Measurements from ENCODE around the gene CTRB2.
"Not testable (repeated sequence)": the region's sequence is repeated elsewhere in the genome, so short reads cannot be mapped to it uniquely, and the experiment has no call there.

Gene CTRB2

DNA sequence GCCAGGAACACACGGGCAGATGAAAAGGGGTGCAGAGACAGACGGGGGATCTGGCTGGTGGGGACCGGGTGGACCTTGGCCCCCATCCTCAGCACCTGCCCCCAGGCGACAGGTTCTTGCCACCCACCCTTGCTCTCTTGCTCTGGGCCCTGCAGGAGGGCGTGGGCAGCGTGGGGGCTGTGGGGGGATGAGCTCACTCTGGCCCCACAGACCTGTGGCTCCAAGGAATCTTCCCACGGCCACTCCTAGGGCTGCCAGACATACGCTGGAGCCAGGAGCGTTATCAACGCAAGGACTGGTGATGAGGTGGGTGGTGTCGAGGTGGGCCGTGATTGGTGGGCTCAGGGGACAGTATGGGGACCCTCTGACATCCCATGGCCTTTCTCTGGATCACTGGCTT, 18.1 kb upstream of the CTRB2 start:
- Mint-ChIP-seq H3K27me3 (peaks cover 6% of the 10 kb centered on the region), H3K27ac (no peak overlapping the region), H3K4me1 (peaks cover 2% of the 10 kb centered on the region), H3K36me3 (ENCODE audit: low read depth) (no peaks in the 10 kb centered on the region), H3K9me3 (no peaks in the 10 kb centered on the region), H3K4me3 (no peak overlapping the region)
- no peak for DNase-seq
- no peak for ATAC-seq

DNA sequence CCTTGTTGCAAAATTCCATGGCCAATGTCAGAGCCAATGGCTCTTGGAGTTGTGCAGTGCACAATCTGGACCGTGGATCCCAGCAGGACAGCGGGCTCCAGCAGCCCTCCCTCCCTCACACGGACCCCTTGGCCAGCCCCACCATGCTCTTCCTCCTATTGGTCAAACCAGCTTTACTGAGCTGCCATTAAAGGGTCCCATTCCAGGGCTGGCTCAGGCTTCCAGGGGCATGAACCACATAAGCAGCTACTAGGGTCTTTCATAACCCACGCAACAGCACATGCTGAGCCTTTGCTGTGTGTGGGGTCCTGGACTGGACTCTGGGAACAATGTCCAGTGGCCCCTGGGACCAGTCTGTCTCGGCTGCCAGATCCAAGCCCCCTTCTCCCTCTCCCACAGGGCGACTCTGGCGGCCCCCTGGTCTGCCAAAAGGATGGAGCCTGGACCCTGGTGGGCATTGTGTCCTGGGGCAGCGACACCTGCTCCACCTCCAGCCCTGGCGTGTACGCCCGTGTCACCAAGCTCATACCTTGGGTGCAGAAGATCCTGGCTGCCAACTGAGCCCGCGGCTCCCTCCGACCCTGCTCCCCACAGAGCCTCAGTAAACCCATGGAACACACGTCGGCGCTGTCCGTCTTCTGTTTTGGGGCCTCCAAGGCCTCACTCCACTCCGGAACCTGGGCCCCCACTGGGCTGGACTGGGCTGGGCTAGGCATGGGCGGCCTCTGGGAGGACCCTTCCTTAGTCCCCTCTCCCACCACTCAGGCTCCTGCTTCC, 17.5 kb upstream of the CTRB2 start:
- no peak for ATAC-seq
- Mint-ChIP-seq H3K4me1 (peaks cover 6% of the 10 kb centered on the region), H3K4me3 (no peak overlapping the region), H3K27ac (no peak overlapping the region), H3K27me3 (peaks cover 6% of the 10 kb centered on the region), H3K36me3 (ENCODE audit: low read depth) (no peaks in the 10 kb centered on the region), H3K9me3 (no peaks in the 10 kb centered on the region)
- DNase-seq: no peak

DNA sequence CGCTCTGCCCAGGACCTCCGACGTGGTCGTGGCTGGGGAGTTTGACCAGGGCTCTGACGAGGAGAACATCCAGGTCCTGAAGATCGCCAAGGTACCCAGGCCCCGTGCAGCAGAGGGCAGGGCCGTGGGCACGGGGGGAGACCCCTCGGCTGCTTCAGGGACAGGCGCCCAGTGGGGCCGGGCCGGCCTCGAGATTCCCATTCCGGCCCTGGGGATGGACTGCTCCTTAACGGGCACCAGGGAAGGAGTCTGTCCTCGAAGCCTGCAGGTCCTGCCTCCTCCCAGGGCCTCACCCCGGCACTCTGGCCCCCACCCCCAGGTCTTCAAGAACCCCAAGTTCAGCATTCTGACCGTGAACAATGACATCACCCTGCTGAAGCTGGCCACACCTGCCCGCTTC, 16.2 kb upstream of the CTRB2 start:
- not testable (repeated sequence) for H3K9me3 Mint-ChIP-seq; ATAC-seq; H3K27ac Mint-ChIP-seq; H3K4me3 Mint-ChIP-seq; DNase-seq; H3K27me3 Mint-ChIP-seq; H3K36me3 Mint-ChIP-seq (ENCODE audit: low read depth)
- peaks cover 13% of the 10 kb centered on the region for H3K4me1 Mint-ChIP-seq

DNA sequence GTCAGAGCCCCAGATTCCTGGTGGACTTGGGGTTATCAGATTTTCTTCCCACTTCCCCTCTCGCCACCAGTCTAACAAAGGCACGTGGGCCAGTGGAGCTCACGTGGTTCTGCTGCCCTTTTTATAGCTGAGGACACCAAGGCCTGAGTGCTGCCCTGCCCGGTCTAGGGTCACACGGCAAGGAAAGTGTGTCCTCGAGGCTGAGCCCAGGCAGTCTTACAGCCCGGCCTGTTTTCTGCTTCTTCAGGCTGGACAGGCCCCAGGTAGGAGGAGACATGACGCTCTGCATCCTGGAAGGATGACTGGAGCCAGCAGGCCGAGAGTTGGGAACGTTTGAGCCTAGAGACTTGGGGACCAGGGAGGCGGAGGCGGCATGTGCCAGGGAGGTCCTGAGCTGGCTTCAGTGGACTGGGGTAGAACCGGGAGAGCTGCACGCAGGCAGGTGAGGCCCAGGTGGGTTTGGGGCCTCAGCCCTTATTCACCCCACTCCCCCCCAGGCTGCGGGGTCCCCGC, 15.4 kb upstream of the CTRB2 start:
- Mint-ChIP-seq H3K36me3 (ENCODE audit: low read depth) (no peaks in the 10 kb centered on the region), H3K4me3 (no peak overlapping the region), H3K9me3 (no peaks in the 10 kb centered on the region), H3K27me3 (peaks cover 3% of the 10 kb centered on the region), H3K27ac (no peak overlapping the region), H3K4me1 (peaks cover 13% of the 10 kb centered on the region)
- no peak for DNase-seq
- no peak for ATAC-seq

DNA sequence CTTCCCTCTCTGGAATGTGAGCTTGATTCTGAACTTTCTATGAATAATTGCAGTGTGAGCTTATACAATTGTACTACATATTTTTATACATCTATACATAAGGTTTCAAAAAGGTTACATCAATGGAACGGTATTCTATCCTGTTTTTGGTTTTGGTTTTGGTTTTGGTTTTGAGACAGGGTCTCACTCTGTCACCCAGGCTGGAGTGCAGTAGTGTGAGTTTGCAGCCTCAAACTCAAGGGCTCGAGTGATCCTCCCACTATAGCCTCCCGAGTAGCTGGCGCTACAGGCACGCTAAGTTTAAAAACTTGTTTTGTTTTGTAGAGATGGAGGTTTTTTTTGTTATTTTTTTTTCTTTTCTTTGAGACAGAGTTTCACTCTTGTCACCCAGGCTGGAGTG, 12.9 kb upstream of the CTRB2 start:
- H3K4me1 Mint-ChIP-seq: peaks cover 13% of the 10 kb centered on the region
- H3K36me3 Mint-ChIP-seq (ENCODE audit: low read depth): no peaks in the 10 kb centered on the region
- no peaks in the 10 kb centered on the region for H3K27me3 Mint-ChIP-seq
- no peaks in the 10 kb centered on the region for H3K9me3 Mint-ChIP-seq
- ATAC-seq (peak; percentile 47), DNase-seq (no peak)
- peak overlapping the region; percentile 25 for H3K27ac Mint-ChIP-seq
- H3K4me3 Mint-ChIP-seq: peak overlapping the region; percentile 51

DNA sequence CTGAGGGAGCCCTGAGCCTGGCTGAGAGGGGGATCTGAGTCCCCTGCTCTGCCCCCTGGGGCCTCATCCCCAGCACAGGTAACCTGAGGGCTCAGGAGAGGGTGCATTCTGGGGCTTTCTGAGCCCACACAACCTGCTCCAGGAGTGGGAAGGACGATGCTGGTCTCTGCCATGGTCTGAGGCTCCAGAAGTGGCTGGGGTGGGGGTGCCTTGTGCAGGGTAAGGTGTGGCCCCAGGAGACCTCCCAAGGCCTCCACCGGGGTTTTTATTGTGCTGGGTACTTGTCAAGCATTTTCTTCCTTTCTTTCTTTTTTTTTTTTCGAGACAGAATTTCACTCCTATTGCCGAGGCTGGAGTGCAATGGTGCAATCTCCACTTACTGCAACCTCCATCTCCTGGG, 12.1 kb upstream of the CTRB2 start:
- no peaks in the 10 kb centered on the region for H3K36me3 Mint-ChIP-seq (ENCODE audit: low read depth)
- ATAC-seq: no peak
- no peak for DNase-seq
- H3K27me3 Mint-ChIP-seq: no peaks in the 10 kb centered on the region
- H3K4me3 Mint-ChIP-seq: no peak overlapping the region
- H3K27ac Mint-ChIP-seq: no peak overlapping the region
- H3K4me1 Mint-ChIP-seq: peaks cover 13% of the 10 kb centered on the region
- H3K9me3 Mint-ChIP-seq: no peaks in the 10 kb centered on the region

DNA sequence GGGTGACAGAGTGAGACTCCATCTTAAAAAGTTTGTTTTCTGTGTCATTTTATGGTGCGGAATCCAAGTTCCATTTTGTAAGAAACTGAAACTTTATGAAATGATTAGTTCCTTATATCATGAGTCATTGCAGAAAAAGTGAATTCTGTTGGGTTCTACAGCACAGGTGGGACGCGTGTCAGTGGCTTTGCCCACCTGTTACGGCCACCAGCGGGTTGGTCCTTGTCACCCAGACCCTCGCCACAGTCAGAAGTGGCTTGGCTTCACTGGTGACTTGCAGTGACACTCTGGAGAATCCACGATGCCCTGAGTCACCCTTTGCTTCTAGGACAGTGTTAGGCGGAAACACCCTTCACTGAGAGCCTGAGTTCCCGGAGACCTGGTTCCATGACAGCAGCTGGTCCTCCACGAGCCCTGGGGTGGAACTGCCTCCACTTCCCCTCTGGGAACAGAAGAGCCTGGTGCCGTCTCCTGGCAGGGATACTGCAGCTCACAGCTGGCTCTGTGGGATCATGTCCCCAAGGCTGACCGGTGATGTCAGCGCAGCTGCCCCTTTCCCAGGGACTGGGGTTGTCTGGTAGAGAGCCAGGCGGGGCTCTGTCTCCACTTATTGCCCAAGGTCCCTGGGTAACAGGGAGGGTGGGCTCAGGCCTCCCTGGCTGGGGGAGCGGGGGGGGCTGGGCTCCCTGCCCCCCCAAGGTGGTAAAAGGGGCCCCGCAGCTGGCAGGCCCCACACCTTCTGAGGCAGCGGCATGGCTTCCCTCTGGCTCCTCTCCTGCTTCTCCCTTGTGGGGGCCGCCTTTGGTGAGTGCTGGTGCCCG, 11.5 kb upstream of the CTRB2 start, which contains the start of gene CTRB1:
TSS of gene CTRB1 (plus strand) at position 733 of the 821 bp plus-strand sequence. CDS start at position 753, 20 bp downstream.
- DNase-seq (no peak), ATAC-seq (no peak)
- H3K27ac Mint-ChIP-seq: peak within 1 kb of the TSS; percentile 25
- peaks cover 13% of the 10 kb centered on the region for H3K4me1 Mint-ChIP-seq
- no peaks in the 10 kb centered on the region for H3K36me3 Mint-ChIP-seq (ENCODE audit: low read depth)
- no peaks in the 10 kb centered on the region for H3K27me3 Mint-ChIP-seq
- H3K4me3 Mint-ChIP-seq: peak within 1 kb of the TSS; percentile 51
- no peaks in the 10 kb centered on the region for H3K9me3 Mint-ChIP-seq

DNA sequence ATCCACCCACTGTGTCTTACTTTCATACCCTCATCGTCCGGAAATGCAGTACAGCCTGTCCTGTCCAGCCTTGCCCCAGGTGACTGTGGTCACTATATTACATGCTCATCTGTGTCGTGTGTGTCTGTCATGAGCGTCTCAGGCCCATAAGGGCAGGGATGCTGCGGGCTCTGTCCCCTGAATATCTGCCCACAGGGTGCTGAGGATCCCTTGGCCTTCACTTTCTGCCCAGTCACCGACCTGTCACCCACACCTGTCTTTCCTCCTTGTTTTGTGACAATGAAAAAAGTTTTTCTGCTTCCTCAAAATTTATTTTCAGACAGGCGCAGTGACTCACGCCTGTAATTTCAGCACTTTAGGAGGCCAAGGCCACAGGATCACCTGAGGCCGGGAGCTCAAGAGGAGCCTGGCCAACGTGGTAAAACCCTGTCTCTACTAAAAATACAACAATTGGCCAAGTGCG, 10.5 kb upstream of the CTRB2 start:
- no peak overlapping the region for H3K27ac Mint-ChIP-seq
- H3K36me3 Mint-ChIP-seq (ENCODE audit: low read depth): no peaks in the 10 kb centered on the region
- no peaks in the 10 kb centered on the region for H3K27me3 Mint-ChIP-seq
- H3K4me1 Mint-ChIP-seq: peaks cover 13% of the 10 kb centered on the region
- H3K4me3 Mint-ChIP-seq: no peak overlapping the region
- ATAC-seq: no peak
- DNase-seq: no peak
- no peaks in the 10 kb centered on the region for H3K9me3 Mint-ChIP-seq

DNA sequence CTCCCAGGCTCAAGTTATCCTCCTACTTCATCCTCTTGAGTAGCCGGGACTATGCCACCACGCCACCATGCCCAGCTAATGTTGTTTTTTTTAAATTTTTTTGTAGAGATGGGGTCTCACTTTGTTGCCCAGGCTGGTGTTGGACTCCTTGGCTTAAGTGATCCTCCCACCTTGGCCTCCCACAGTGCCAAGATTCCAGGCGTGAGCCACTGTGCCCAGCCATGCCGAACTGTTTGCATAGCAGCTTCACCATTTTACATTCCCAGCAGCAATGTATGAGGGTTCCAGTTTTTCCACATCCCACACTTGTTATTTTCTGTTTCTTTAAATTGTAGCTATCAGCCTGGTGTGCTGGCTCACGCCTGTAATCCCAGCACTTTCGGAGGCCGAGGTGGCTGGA, 9.6 kb upstream of the CTRB2 start:
- Mint-ChIP-seq H3K4me3 (no peak overlapping the region), H3K9me3 (no peaks in the 10 kb centered on the region), H3K4me1 (peaks cover 13% of the 10 kb centered on the region), H3K27me3 (no peaks in the 10 kb centered on the region), H3K36me3 (ENCODE audit: low read depth) (no peaks in the 10 kb centered on the region), H3K27ac (no peak overlapping the region)
- ATAC-seq: no peak
- DNase-seq: no peak

DNA sequence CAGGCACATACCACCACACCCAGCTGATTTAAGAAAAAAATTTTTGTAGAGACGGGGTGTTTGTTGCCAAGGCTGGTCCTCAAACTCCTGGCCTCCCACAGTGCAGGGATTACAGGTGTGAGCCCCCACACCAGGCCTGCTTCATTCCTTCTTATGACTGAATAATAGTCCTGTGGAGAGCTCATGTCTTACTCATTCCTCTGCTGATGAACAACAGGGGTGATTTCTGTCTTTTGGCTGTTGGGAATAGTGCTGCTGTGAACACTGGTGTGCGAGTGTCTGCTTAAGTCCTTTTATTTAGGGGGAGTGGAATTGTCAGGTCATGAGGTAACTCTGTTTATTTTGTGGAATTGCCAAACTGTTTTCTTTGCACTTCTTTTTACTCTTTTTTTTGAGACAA, 9.2 kb upstream of the CTRB2 start:
- ATAC-seq: no peak
- Mint-ChIP-seq H3K27ac (no peak overlapping the region), H3K9me3 (no peaks in the 10 kb centered on the region), H3K4me1 (peaks cover 13% of the 10 kb centered on the region), H3K36me3 (ENCODE audit: low read depth) (no peaks in the 10 kb centered on the region), H3K4me3 (no peak overlapping the region), H3K27me3 (no peaks in the 10 kb centered on the region)
- no peak for DNase-seq

DNA sequence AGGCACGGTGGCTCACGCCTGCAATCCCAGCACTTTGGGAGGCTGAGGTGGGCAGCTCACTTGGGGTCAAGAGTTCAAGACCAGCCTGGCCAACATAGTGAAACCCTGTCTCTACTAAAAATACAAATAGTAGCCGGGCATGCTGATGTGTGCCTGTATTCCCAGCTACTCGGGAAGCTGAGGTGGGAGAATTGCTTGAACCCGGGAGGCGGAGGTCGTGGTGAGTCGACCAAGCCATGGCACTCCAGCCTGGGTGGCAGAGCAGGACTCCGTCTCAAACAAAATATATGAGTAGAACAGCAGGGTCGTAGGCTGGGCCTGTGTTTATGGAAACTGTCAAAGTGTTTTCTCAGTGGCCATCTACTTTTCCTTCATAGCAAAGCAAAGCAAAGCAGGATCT, 4.3 kb upstream of the CTRB2 start:
- not testable (repeated sequence) for H3K27ac Mint-ChIP-seq; H3K27me3 Mint-ChIP-seq; H3K9me3 Mint-ChIP-seq; H3K36me3 Mint-ChIP-seq (ENCODE audit: low read depth); DNase-seq; H3K4me1 Mint-ChIP-seq; H3K4me3 Mint-ChIP-seq; ATAC-seq

DNA sequence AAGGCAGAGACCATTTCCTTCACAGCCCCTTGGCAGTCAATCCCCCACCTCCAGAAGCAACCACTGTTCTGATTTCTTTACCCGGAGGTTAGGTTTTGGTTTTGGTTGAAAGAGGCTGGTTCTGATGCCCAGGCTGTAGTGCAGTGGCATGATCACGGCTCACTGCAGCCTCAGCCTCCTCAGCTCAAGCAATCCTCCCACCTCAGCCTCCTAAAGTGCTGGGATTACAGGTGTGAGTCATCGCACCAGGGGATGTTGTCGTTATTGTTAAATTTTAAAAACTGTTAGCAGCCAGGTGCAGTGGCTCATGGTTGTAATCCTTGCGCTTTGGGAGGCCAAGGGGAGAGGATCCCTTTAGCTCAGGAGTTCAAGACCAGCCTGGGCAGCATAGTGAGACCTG, 3.0 kb upstream of the CTRB2 start:
- no peaks in the 10 kb centered on the region for H3K4me1 Mint-ChIP-seq
- no peaks in the 10 kb centered on the region for H3K9me3 Mint-ChIP-seq
- DNase-seq (no peak), ATAC-seq (no peak)
- H3K4me3 Mint-ChIP-seq: no peak overlapping the region
- no peak overlapping the region for H3K27ac Mint-ChIP-seq
- H3K36me3 Mint-ChIP-seq (ENCODE audit: low read depth): no peaks in the 10 kb centered on the region
- no peaks in the 10 kb centered on the region for H3K27me3 Mint-ChIP-seq

DNA sequence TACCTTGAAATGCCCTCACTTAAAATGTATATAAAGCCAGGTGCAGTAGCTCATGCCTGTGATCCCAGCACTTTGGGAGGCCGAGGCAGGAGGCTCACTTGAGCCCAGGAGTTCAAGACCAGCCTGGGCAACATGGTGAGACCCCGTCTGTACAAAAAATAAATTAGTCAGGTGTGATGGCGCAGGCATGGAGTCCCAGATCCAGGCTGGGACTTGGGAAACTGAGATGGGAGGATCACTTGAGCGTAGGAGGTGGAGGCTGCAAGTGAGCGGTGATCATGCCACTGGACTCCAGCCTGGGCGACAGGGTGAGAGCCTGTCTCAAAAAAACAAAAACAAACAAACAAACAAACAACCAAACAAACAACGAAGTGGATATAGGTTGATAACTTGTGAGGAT, 2.6 kb upstream of the CTRB2 start:
- ATAC-seq; DNase-seq; H3K4me1 Mint-ChIP-seq; H3K4me3 Mint-ChIP-seq; H3K36me3 Mint-ChIP-seq (ENCODE audit: low read depth); H3K9me3 Mint-ChIP-seq; H3K27ac Mint-ChIP-seq; H3K27me3 Mint-ChIP-seq: not testable (repeated sequence)

DNA sequence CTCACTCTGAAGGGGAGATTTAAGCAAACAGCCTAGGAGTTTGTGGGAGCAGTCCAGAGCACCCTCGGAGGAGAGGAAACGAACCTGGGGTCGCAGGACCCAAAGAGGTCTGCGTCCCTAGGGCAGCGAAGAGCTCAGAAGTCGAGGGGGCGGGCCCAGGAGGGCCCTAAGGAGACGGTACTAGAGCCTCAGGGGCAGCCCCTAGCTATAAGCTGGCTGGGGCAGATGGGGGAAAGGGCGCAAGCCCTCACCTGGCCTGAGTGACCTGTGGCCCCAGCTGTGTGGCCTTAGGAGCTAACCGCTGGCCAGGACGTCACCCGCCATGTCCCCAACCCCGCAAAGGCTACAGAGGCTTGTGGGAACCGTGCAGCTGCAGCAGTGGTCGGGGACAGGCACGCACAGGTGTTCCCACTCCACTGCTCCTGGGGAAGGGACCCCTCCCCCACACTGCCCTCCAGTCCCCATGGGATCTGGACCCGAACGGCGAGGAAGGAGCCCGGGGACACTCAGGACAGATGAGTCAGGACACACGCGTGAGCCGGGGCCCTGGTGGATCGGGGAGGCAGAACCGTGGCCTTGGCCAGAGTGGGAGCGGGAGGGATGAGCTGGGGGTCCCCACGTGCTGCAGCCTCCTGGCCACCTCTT, 2.0 kb upstream of the CTRB2 start:
- Mint-ChIP-seq H3K4me1 (no peaks in the 10 kb centered on the region), H3K9me3 (no peaks in the 10 kb centered on the region), H3K36me3 (ENCODE audit: low read depth) (no peaks in the 10 kb centered on the region), H3K27ac (no peak overlapping the region), H3K4me3 (no peak overlapping the region), H3K27me3 (no peaks in the 10 kb centered on the region)
- ATAC-seq (no peak), DNase-seq (no peak)

Measured in activated naive CD8-positive, alpha-beta T cell treated with anti-CD3 and anti-CD28 coated beads, Interleukin-2, amount 50 U/mL, for 24 hours (primary cell).